ENCODE results near the gene C2orf92.
"Not testable (repeated sequence)": the region's sequence is repeated elsewhere in the genome, so short reads cannot be mapped to it uniquely, and the experiment has no call there.

Gene C2orf92

GRCh38 chr2:97669448-97669847, at the start of gene C2orf92:
C2orf92 (plus strand) TSS chr2:97669713; CDS start chr2:97669789, 76 bp downstream.
- no peak within 1 kb of the TSS for H3K4me3 ChIP-seq (ENCODE audit: low read depth, low read length)
- no peak for TF ChIP-seq CTCF (IDR thresholded peaks at IDR 0.05; ENCODE audit: low read depth, low read length, missing control alignments)
- no peak for DNase-seq (ENCODE audit: low read depth)

DNA sequence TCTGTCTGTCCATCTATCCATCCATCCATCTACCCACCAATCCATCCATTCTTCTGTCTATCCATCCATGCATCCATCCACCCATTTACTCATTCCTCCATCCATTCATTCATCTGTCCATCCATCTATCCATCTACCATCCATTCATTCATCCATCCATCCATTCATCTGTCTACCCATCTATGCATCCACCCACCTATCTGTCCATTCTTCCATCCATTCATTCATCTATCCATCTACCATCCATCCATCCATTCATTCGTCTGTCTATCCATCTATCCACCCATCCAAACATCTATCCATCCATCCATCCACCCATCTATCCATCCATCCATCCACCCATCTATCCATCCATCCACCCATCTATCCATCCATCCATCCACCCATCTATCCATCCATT, 49.0 kb upstream of the C2orf92 start:
- H3K4me3 ChIP-seq (ENCODE audit: low read depth, low read length); DNase-seq (ENCODE audit: low read depth): not testable (repeated sequence)

- DNase-seq (ENCODE audit: low read depth); H3K4me3 ChIP-seq (ENCODE audit: low read depth, low read length): not testable (repeated sequence)
Measured at GRCh38 chr2:97622976-97623375, 46.5 kb upstream of the C2orf92 start.

GRCh38 chr2:97625354-97626048, 44.0 kb upstream of the C2orf92 start:
- H3K4me3 ChIP-seq (ENCODE audit: low read depth, low read length); DNase-seq (ENCODE audit: low read depth): not testable (repeated sequence)

- not testable (repeated sequence) for H3K4me3 ChIP-seq (ENCODE audit: low read depth, low read length); DNase-seq (ENCODE audit: low read depth)
Measured at GRCh38 chr2:97626049-97626430, 43.5 kb upstream of the C2orf92 start.

DNA sequence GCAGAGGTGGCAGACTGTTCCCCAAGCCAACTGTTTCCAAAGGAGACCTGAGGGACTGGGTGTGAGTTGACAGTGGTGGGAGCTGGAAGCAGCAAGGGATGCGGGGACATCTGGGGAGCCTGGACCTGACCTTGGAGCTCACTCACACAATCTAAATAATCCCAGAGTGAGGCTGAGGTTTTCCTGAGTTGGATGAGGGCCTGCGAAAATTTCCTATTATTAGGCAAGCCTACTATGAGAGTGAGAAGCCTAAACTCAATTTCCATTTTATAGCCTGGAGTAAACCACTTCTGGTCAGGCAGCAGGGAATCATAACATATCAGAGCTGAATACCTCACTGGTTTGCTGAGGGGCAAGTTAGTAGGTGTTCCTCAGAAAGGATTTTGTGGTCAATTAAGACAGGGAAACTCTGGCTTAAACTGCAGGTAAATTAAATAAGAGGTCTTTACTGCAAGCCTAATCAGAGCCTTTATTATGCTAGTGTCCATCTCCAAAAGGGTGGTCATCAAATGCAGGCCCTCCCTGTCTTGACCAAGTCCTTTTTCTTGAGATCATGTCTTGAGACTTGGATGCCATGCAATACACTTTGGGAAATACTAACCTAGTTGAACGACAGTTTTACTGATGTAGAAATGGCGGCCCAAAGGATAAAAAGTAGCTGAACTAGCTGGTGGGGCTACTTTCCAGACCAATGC, 25.3 kb upstream of the C2orf92 start:
- no peak for TF ChIP-seq CTCF (IDR thresholded peaks at IDR 0.05; ENCODE audit: low read depth, low read length, missing control alignments)
- no peak overlapping the region for H3K4me3 ChIP-seq (ENCODE audit: low read depth, low read length)
- DNase-seq (ENCODE audit: low read depth): no peak

DNA sequence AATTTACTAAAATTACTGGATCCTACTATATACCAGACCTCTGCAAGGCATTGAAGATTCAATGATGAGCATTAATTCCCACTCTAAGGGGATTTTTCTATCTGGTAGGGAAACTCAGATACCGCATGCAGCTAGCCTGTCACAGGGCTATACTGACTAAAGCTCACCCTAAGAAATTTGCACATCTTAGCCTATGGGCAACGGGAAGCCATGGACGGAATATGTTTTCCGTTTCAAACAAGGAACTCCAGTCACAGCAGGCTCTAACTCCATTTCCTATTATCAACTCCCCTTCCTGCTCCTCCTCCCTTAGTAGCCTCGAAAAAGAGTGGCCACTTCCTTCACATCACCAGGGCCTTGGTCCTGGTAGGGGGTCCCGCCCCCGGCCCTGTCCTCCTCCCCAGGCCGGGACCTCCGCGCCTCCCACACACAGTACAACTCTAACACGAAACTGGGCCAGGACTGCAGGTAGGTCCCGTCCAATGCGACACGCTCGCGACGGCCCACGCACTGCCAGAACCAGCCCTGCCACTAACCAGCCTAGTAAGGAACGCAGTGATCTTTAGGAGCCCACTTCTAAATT, 24.3 kb upstream of the C2orf92 start:
- no peak for TF ChIP-seq CTCF (IDR thresholded peaks at IDR 0.05; ENCODE audit: low read depth, low read length, missing control alignments)
- peak; percentile 19 for DNase-seq (ENCODE audit: low read depth)
- peak overlapping the region; percentile 93 for H3K4me3 ChIP-seq (ENCODE audit: low read depth, low read length)

DNA sequence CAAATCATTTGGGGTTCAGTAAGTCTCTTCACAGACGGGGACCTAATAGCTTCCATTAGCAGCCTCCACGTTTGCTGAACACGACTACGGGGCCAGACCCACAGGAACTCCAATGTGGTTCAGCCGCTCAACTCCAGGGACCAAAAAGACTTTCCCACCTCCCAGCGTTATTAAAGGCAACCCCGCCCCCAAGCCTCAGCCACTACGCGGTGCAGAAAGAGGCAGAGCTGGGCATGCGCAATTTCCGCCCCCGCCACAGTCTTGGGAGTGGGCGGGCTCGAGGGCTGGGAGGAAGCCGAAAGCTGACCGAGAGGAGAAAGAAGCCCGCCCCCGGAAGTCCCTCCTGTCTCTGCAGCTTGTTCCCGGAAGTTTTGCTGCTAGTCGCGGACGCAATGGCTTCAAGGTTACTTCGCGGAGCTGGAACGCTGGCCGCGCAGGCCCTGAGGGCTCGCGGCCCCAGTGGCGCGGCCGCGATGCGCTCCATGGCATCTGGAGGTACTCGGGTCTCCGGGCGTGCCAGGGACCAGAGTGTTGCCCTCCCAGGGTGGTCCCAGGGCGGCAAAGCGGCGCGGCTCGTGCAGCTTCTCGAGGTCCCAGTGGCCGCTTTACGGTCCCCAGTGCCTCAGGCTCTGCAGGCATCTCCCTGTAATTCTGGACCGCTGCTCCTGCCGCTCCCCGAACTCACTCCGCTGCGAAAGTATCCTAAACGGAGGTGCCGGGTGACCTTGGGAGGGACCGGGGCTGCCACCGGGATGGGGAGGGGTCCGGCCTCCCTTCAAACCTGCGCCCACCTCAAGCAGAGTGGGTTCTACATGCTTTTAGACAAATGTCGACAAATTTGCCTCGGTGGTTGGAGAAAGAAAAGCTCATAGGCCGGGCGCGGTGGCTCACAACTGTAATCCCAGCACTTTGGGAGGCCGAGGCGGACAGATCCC, 23.6 kb upstream of the C2orf92 start, which contains the start of gene COX5B:
TSS of gene COX5B (plus strand) at position 368 of the 935 bp plus-strand sequence. CDS start at position 393, 25 bp downstream.
- no peak for TF ChIP-seq CTCF (IDR thresholded peaks at IDR 0.05; ENCODE audit: low read depth, low read length, missing control alignments)
- peak; percentile 90 for DNase-seq (ENCODE audit: low read depth)
- peak within 1 kb of the TSS; percentile 93 for H3K4me3 ChIP-seq (ENCODE audit: low read depth, low read length)
